Stimulated activated CD8-positive, alpha-beta memory T cell treated with anti-CD3 and anti-CD28 coated beads, Interleukin-4, amount 100 ng/mL, for 4 hours (primary cell): ENCODE results near the gene IL4R.

Experiments used
- DNase-seq, 2 donors: peaks; one replicate each; pipeline ENCODE4 v3.0.0-alpha.2; 2020; ENCODE audit warnings: low read depth in 2 of 2, low spot score in 1 of 2

IL4R gene

GRCh38 chr16:27353853-27354252 lies 40.1 kb downstream of the IL4R start:
- DNase-seq, result no peak

- no peak for DNase-seq
These were observed 41.8 kb downstream of the IL4R start for GRCh38 chr16:27355610-27356009.

- no peak for DNase-seq
These were observed 43.0 kb downstream of the IL4R start for GRCh38 chr16:27356794-27357193.

GRCh38 chr16:27359051-27359450 lies 45.3 kb downstream of the IL4R start:
- no peak for DNase-seq

GRCh38 chr16:27359615-27360014 lies 45.8 kb downstream of the IL4R start:
- DNase-seq, result no peak

GRCh38 chr16:27361987-27362386 lies 48.2 kb downstream of the IL4R start:
- no peak for DNase-seq

- no peak for DNase-seq
These were observed 48.9 kb downstream of the IL4R start for GRCh38 chr16:27362570-27363245.

GRCh38 chr16:27363246-27363632 lies 49.5 kb downstream of the IL4R start:
- no peak for DNase-seq

- no peak for DNase-seq
These were observed 50.0 kb downstream of the IL4R start for GRCh38 chr16:27363797-27364196.

GRCh38 chr16:27364493-27365141 lies 50.8 kb downstream of the IL4R start:
- DNase-seq, result no peak

GRCh38 chr16:27365142-27366089 lies 51.6 kb downstream of the IL4R start:
- DNase-seq, result no peak

- no peak for DNase-seq
These were observed 53.1 kb downstream of the IL4R start for GRCh38 chr16:27366687-27367460.

GRCh38 chr16:27367461-27368357 lies 53.9 kb downstream of the IL4R start:
- peak; percentile 79 to 90 for DNase-seq

GRCh38 chr16:27368358-27368722 lies 54.6 kb downstream of the IL4R start:
- no peak for DNase-seq

- no peak for DNase-seq
These were observed 56.0 kb downstream of the IL4R start for GRCh38 chr16:27369806-27370205.

- DNase-seq, result no peak
These were observed 56.5 kb downstream of the IL4R start for GRCh38 chr16:27370318-27370717.

- DNase-seq, result no peak
These were observed 59.5 kb downstream of the IL4R start for GRCh38 chr16:27373312-27373711.

- no peak for DNase-seq
These were observed 60.5 kb downstream of the IL4R start for GRCh38 chr16:27374221-27374803.

GRCh38 chr16:27374804-27375425 lies 61.1 kb downstream of the IL4R start:
- DNase-seq, result peak; percentile 22 to 27
